CD4-positive, alpha-beta memory T cell (primary cell): ENCODE results near the gene ZMAT5. TPM values are rescaled to one million over a fixed set of nuclear protein-coding genes. Genes with fewer than 3 reads are reported as not detected.

Experiments
- CTCF ChIA-PET: fragments of 350-600 bp; sonication (Branson Sonifier 250); formaldehyde crosslinking; loops from one replicate; lab custom pipeline; 2021; ENCODE audit warnings: inconsistent platforms; ENCODE audit not compliant: partially characterized antibody; lab: Charles Lee
- POLR2A ChIA-PET: fragments of 350-600 bp; sonication (Branson Sonifier 250); formaldehyde crosslinking; loops from one replicate; lab custom pipeline; 2021; ENCODE audit not compliant: partially characterized antibody; lab: Charles Lee
- DNase-seq, 5 donors: peaks; one replicate each; pipeline versions ENCODE4 v3.0.0 to v3.0.0-alpha.2; 2020 to 2022; ENCODE audit warnings: mixed read lengths in 1 of 5
- H3K27ac ChIP-seq: one replicate; pipeline ENCODE4 v1.7.0; 2013; ENCODE audit warnings: low read depth, low read length
- H3K27me3 ChIP-seq: 2 replicates; pipeline ENCODE4 v1.7.0; 2013; ENCODE audit warnings: mild to moderate bottlenecking, low read length, moderate library complexity; ENCODE audit not compliant: insufficient read depth
- H3K36me3 ChIP-seq: 2 replicates; pipeline ENCODE4 v1.7.0; 2013; ENCODE audit warnings: mild to moderate bottlenecking, low read length, moderate library complexity; ENCODE audit not compliant: insufficient read depth
- H3K4me1 ChIP-seq: 2 replicates; pipeline ENCODE4 v1.7.0; 2013; ENCODE audit warnings: mild to moderate bottlenecking, low read length, moderate library complexity; ENCODE audit not compliant: insufficient read depth
- H3K4me3 ChIP-seq, 2 donors: one replicate each; pipeline ENCODE4 v1.7.0; 2013; ENCODE audit warnings: low read length in 2 of 2, mild to moderate bottlenecking in 1 of 2
- H3K9me3 ChIP-seq, 2 donors: one replicate each; pipeline ENCODE4 v1.7.0; 2013; ENCODE audit warnings: low read length in 2 of 2, control low read depth in 1 of 2; ENCODE audit not compliant: control insufficient read depth in 1 of 2
- H3K27ac Mint-ChIP-seq, 7 donors: one replicate each; pipeline ENCODE4 v1.8.0; 2020 to 2021; ENCODE audit warnings: mixed read lengths in 7 of 7, mild to moderate bottlenecking in 6 of 7, inconsistent platforms in 3 of 7, moderate library complexity in 3 of 7
- H3K27me3 Mint-ChIP-seq, 2 donors: one replicate each; pipeline ENCODE4 v1.8.0; 2020 to 2021; ENCODE audit warnings: mixed read lengths in 2 of 2
- H3K36me3 Mint-ChIP-seq, 2 donors: one replicate each; pipeline ENCODE4 v1.8.0; 2020 to 2021; ENCODE audit warnings: mixed read lengths in 2 of 2, inconsistent platforms in 1 of 2, mild to moderate bottlenecking in 1 of 2
- H3K4me1 Mint-ChIP-seq, 4 donors: one replicate each; pipeline ENCODE4 v1.8.0; 2020 to 2021; ENCODE audit warnings: mixed read lengths in 4 of 4, mild to moderate bottlenecking in 1 of 4
- H3K4me3 Mint-ChIP-seq, 8 donors: one replicate each; pipeline ENCODE4 v1.8.0; 2020 to 2021; ENCODE audit warnings: mixed read lengths in 8 of 8, mild to moderate bottlenecking in 7 of 8, moderate library complexity in 6 of 8, inconsistent platforms in 3 of 8
- H3K9me3 Mint-ChIP-seq, 8 donors: one replicate each; pipeline ENCODE4 v1.8.0; 2020 to 2021; ENCODE audit warnings: mixed read lengths in 8 of 8, mild to moderate bottlenecking in 5 of 8, inconsistent platforms in 3 of 8, moderate library complexity in 1 of 8
- intact Hi-C: fragments of 100-400 bp; cut with micrococcal nuclease; formaldehyde crosslinking; loops from one replicate; pipeline ENCODE4 v1.15.1; 2023
- polyA plus RNA-seq, 2 donors: library from polyadenylated mRNA; unstranded; fragments of 300-500 nt; fragmentation: Illumina TruSeq; gene quantifications; one replicate each; pipeline ENCODE4 v1.2.3, GENCODE V29; 2021
- total RNA-seq, 2 experiments: library from RNA; stranded (reverse); gene quantifications; one replicate each; pipeline ENCODE4 v1.2.3, GENCODE V29; 2021

Gene ZMAT5
- total and polyA plus RNA-seq, 4 experiments from 2014 or later: 16.3 to 67.7 (median 31.3) TPM

GRCh38 chr22:29702000-29702930 is 64.5 kb downstream of the ZMAT5 start:
- Mint-ChIP-seq H3K4me3 (no peak overlapping the region), H3K27me3 (peaks cover 0 to under 1% of the 10 kb centered on the region in 2 donors), H3K4me1 (peaks cover 6 to 20% (median 16%) of the 10 kb centered on the region in 4 donors), H3K9me3 (no peaks in the 10 kb centered on the region), H3K36me3 (peaks cover under 1 to 8% of the 10 kb centered on the region in 2 donors), H3K27ac (peak overlapping the region in 1 of 7 donors; percentile 57)
- CTCF ChIA-PET: interaction anchor here (1.4 kb wide), 1 partner anchor 13 kb away, joined by 4 read pairs; no protein-coding TSS in a partner anchor
- H3K36me3 ChIP-seq: no peaks in the 10 kb centered on the region
- H3K4me1 ChIP-seq: peaks cover 18% of the 10 kb centered on the region
- no peaks in the 10 kb centered on the region for H3K9me3 ChIP-seq
- no peak for DNase-seq
- POLR2A ChIA-PET: no interaction called here
- no peaks in the 10 kb centered on the region for H3K27me3 ChIP-seq
- no peak overlapping the region for H3K27ac ChIP-seq
- H3K4me3 ChIP-seq: no peak overlapping the region
- intact Hi-C loops: no loop called here

GRCh38 chr22:29701155-29701999 is 65.4 kb downstream of the ZMAT5 start:
- Histone ChIP-seq H3K27ac (no peak overlapping the region), H3K4me3 (no peak overlapping the region), H3K36me3 (no peaks in the 10 kb centered on the region), H3K27me3 (no peaks in the 10 kb centered on the region), H3K9me3 (no peaks in the 10 kb centered on the region), H3K4me1 (peaks cover 18% of the 10 kb centered on the region)
- POLR2A ChIA-PET: no interaction called here
- peaks cover 6 to 12% of the 10 kb centered on the region in 2 donors for H3K36me3 Mint-ChIP-seq
- peak in 3 of 5 donors; percentile 14 to 41 (median 17) for DNase-seq
- H3K27ac Mint-ChIP-seq: peak overlapping the region in 4 of 7 donors; percentile 43 to 70 (median 60)
- no peaks in the 10 kb centered on the region for H3K9me3 Mint-ChIP-seq
- H3K27me3 Mint-ChIP-seq: no peaks in the 10 kb centered on the region
- intact Hi-C loops: no loop called here
- CTCF ChIA-PET: interaction anchor here (1.4 kb wide), 1 partner anchor 13 kb away, joined by 4 read pairs; no protein-coding TSS in a partner anchor
- peak overlapping the region in 3 of 8 donors; percentile 20 to 41 (median 20) for H3K4me3 Mint-ChIP-seq
- H3K4me1 Mint-ChIP-seq: peaks cover 6 to 20% (median 16%) of the 10 kb centered on the region in 4 donors

- peak overlapping the region in 1 of 8 donors; percentile 41 for H3K4me3 Mint-ChIP-seq
- Histone ChIP-seq H3K27me3 (no peaks in the 10 kb centered on the region), H3K4me3 (no peak overlapping the region), H3K27ac (no peak overlapping the region), H3K36me3 (no peaks in the 10 kb centered on the region), H3K4me1 (peaks cover 18% of the 10 kb centered on the region), H3K9me3 (no peaks in the 10 kb centered on the region)
- ChIA-PET CTCF (no interaction called here), POLR2A (no interaction called here)
- H3K27me3 Mint-ChIP-seq: no peaks in the 10 kb centered on the region
- H3K4me1 Mint-ChIP-seq: peaks cover 6 to 20% (median 16%) of the 10 kb centered on the region in 4 donors
- DNase-seq: no peak
- intact Hi-C loops: no loop called here
- no peaks in the 10 kb centered on the region for H3K9me3 Mint-ChIP-seq
- peaks cover 12 to 16% of the 10 kb centered on the region in 2 donors for H3K36me3 Mint-ChIP-seq
- H3K27ac Mint-ChIP-seq: peak overlapping the region in 2 of 7 donors; percentile 43 to 62
Measured at GRCh38 chr22:29700900-29701154, 66.0 kb downstream of the ZMAT5 start.

- Mint-ChIP-seq H3K9me3 (no peaks in the 10 kb centered on the region), H3K4me3 (no peak overlapping the region), H3K36me3 (peaks cover 12 to 21% of the 10 kb centered on the region in 2 donors), H3K27me3 (no peaks in the 10 kb centered on the region), H3K27ac (peak overlapping the region in 2 of 7 donors; percentile 7 to 59), H3K4me1 (peaks cover 6 to 20% (median 16%) of the 10 kb centered on the region in 4 donors)
- no peak overlapping the region for H3K4me3 ChIP-seq
- DNase-seq: no peak
- intact Hi-C loops: no loop called here
- H3K27me3 ChIP-seq: no peaks in the 10 kb centered on the region
- POLR2A ChIA-PET: no interaction called here
- CTCF ChIA-PET: no interaction called here
- no peaks in the 10 kb centered on the region for H3K9me3 ChIP-seq
- peaks cover 18% of the 10 kb centered on the region for H3K4me1 ChIP-seq
- H3K27ac ChIP-seq: no peak overlapping the region
- no peaks in the 10 kb centered on the region for H3K36me3 ChIP-seq
Measured at GRCh38 chr22:29700206-29700899, 66.5 kb downstream of the ZMAT5 start.

- no peak overlapping the region for H3K4me3 Mint-ChIP-seq
- no peaks in the 10 kb centered on the region for H3K9me3 Mint-ChIP-seq
- Histone ChIP-seq H3K27me3 (no peaks in the 10 kb centered on the region), H3K4me3 (no peak overlapping the region), H3K9me3 (no peaks in the 10 kb centered on the region), H3K27ac (no peak overlapping the region), H3K4me1 (peaks cover 18% of the 10 kb centered on the region), H3K36me3 (peaks cover 3% of the 10 kb centered on the region)
- peaks cover 25 to 36% of the 10 kb centered on the region in 2 donors for H3K36me3 Mint-ChIP-seq
- peaks cover 4 to 20% (median 16%) of the 10 kb centered on the region in 4 donors for H3K4me1 Mint-ChIP-seq
- no peaks in the 10 kb centered on the region for H3K27me3 Mint-ChIP-seq
- intact Hi-C loops: no loop called here
- DNase-seq: no peak
- H3K27ac Mint-ChIP-seq: no peak overlapping the region
- CTCF ChIA-PET: no interaction called here
- POLR2A ChIA-PET: no interaction called here
Measured at GRCh38 chr22:29697853-29698598, 68.8 kb downstream of the ZMAT5 start.

GRCh38 chr22:29695129-29695926 is 71.5 kb downstream of the ZMAT5 start:
- H3K27me3 ChIP-seq: no peaks in the 10 kb centered on the region
- Mint-ChIP-seq H3K36me3 (peaks cover 25 to 40% of the 10 kb centered on the region in 2 donors), H3K27ac (no peak overlapping the region), H3K27me3 (no peaks in the 10 kb centered on the region), H3K9me3 (no peaks in the 10 kb centered on the region), H3K4me1 (peaks cover 0 to 8% (median 3%) of the 10 kb centered on the region in 4 donors), H3K4me3 (no peak overlapping the region)
- no peak overlapping the region for H3K27ac ChIP-seq
- H3K4me3 ChIP-seq: no peak overlapping the region
- no peak for DNase-seq
- intact Hi-C loops: no loop called here
- ChIA-PET POLR2A (no interaction called here), CTCF (interaction anchor here (1.0 kb wide), 1 partner anchor 8 kb away, joined by 5 read pairs; no protein-coding TSS in a partner anchor)
- H3K36me3 ChIP-seq: peaks cover 7% of the 10 kb centered on the region
- H3K9me3 ChIP-seq: no peaks in the 10 kb centered on the region
- H3K4me1 ChIP-seq: peaks cover 2% of the 10 kb centered on the region
